Stimulated activated naive CD4-positive, alpha-beta T cell (primary cell): ENCODE measurements around the gene JKAMP.

Experiments used
- DNase-seq, 6 experiments: peaks; one replicate each; lab custom pipeline; 2025; lab: John Stamatoyannopoulos, UW

The JKAMP gene

GRCh38 chr14:59481407-59481806, 2.9 kb upstream of the JKAMP start:
- no peak for DNase-seq

- DNase-seq: no peak
These were observed 2.3 kb upstream of the JKAMP start for GRCh38 chr14:59481871-59482540.

- no peak for DNase-seq
These were observed 1.6 kb upstream of the JKAMP start for GRCh38 chr14:59482541-59483331.

GRCh38 chr14:59483363-59483762, 954 bp upstream of the JKAMP start:
- DNase-seq: peak in 2 of 6 experiments; percentile 34 to 37

GRCh38 chr14:59484639-59485175, 390 bp downstream of the JKAMP start:
- DNase-seq: no peak

- DNase-seq: no peak
These were observed 6.4 kb downstream of the JKAMP start for GRCh38 chr14:59490756-59491155.

GRCh38 chr14:59492384-59492783, 8.1 kb downstream of the JKAMP start:
- DNase-seq: no peak

- DNase-seq: no peak
These were observed 16.4 kb downstream of the JKAMP start for GRCh38 chr14:59500732-59501131.

- DNase-seq: no peak
These were observed 18.9 kb downstream of the JKAMP start for GRCh38 chr14:59503256-59503655.

GRCh38 chr14:59507063-59507751, 22.9 kb downstream of the JKAMP start:
- peak in 4 of 6 experiments; percentile 3 to 25 (median 15) for DNase-seq

GRCh38 chr14:59507752-59508103, 23.4 kb downstream of the JKAMP start:
- DNase-seq: no peak

GRCh38 chr14:59509101-59509500, 24.8 kb downstream of the JKAMP start:
- no peak for DNase-seq

GRCh38 chr14:59510001-59510400, 25.7 kb downstream of the JKAMP start:
- no peak for DNase-seq

GRCh38 chr14:59510966-59511365, 26.6 kb downstream of the JKAMP start:
- no peak for DNase-seq

GRCh38 chr14:59511916-59512575, 27.7 kb downstream of the JKAMP start:
- DNase-seq: no peak

- no peak for DNase-seq
These were observed 35.9 kb downstream of the JKAMP start for GRCh38 chr14:59520224-59520623.

GRCh38 chr14:59529189-59529588, 44.9 kb downstream of the JKAMP start:
- DNase-seq: no peak

GRCh38 chr14:59530349-59530748, 46.0 kb downstream of the JKAMP start:
- DNase-seq: no peak

GRCh38 chr14:59532419-59532818, 48.1 kb downstream of the JKAMP start:
- no peak for DNase-seq

- DNase-seq: no peak
These were observed 50.2 kb downstream of the JKAMP start for GRCh38 chr14:59534361-59534987.

GRCh38 chr14:59537476-59537875, 53.2 kb downstream of the JKAMP start:
- DNase-seq: no peak

- no peak for DNase-seq
These were observed 54.6 kb downstream of the JKAMP start for GRCh38 chr14:59538936-59539335.
